Right hindlimb (tissue), 1 donor: Measurements from ENCODE around the gene ZNF319.

Experiments
- DNase-seq: peaks from one replicate; pipeline ENCODE4 v3.0.0-alpha.2; 2018

The ZNF319 gene

DNA sequence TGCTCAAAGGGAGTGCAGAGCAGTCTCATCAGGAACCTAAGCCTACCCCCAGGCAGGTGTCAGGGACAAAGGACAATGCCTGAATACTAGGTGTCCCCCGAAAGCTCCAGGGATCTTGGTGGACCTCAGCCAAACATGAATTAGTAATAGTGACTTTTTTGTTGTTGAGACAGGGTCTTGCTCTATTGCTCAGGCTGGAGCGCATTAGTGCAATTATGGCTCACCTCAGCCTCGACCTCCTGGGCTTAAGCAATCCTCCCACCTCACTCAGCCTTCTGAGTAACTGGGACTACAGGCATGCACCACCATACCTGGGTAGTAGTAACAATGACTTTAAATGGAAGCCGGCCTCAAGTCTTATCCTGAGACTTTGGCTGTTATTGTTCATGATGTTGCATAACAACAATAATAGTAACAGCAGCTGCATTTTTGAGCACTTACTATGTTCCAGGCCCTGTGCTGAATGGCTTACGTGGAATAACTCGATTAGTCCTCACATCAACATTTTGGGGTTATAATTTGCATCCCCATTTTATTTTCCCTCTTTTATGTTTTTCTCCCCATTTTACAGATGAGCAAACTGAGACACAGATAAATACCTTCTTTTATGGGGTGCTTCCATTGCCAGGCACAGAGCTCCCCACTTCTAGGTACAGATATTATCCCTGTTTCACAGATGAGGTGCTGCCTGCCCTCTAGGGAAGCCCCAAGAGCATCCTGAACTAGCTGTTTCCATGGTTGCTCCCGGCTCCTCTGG, 49.1 kb downstream of the ZNF319 start:
- no peak for DNase-seq

DNA sequence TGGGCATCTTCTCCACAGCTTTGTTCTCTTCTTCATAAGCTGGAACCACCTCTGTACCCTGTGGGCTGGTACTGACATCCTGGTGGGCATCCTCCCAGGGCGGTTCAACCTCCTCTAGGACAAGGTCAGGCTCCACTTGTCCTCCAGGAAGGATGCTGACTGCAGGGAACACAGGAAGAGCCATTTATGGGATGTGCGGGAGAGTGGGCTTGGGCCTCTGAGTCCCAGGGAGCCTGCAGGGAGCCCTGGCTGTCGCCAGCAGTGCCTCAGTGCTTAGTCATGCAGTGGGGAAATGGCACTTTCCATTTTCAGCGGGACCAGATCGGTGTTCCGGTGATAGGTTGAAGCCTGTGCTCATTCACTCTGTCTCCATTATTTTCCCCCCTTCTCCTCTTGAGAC, 50.1 kb downstream of the ZNF319 start:
- no peak for DNase-seq

DNA sequence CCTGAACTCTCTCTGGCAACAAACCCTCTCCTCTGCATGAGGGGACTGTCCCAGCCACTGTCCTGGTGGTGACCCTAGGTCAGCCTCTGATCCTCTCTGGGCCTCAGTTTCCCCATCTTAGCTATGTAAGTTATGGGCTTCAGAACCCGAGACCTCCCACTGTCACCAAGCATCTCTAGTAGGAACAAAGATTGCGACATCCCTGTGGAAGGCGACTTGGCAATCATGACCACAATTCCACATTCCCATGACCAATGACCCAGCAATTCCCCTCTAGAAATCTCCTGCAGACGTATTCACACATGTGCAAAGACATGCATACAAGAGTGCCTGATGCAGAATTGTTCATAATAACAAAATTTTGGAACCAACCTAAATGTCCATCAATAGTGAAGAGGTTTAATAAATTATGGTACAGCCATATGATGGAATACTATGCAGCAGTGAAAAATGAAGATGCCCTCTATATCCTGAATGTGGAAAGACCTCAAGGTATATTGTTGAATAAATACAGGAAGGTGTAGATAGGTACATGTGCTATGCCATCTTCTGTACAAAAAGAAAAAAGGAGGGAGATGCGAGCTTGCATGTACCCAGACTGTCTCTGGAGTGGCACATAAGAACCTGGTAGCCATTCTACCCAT, 50.8 kb downstream of the ZNF319 start:
- DNase-seq, result no peak

- no peak for DNase-seq
These were observed 51.5 kb downstream of the ZNF319 start for GRCh38 chr16:57949013-57949412.

DNA sequence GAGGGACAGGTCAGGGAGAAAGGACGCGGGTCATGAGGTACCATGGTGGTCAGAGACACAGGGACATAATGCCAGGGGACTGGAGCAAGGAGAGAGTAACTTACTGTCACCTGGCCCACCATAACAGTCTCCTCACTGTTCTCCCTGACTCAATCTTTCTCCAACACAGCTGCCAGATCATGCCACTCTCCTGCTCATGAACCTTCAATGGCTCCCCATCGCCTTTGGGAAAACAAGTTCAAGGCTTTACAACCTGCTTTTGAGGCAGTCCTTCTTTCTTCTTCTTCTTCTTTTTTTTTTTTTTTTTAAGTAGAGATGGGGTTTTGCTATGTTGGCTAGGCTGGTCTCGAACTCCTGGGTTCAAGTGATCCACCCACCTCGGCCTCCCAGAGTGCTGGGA, 52.4 kb downstream of the ZNF319 start:
- DNase-seq, result no peak

GRCh38 chr16:57947261-57947660, 53.2 kb downstream of the ZNF319 start:
- DNase-seq, result no peak

GRCh38 chr16:57946181-57946801, 54.2 kb downstream of the ZNF319 start:
- no peak for DNase-seq

GRCh38 chr16:57945740-57946138, 54.7 kb downstream of the ZNF319 start:
- no peak for DNase-seq

GRCh38 chr16:57944970-57945739, 55.3 kb downstream of the ZNF319 start:
- no peak for DNase-seq
